Fibroblast of skin of right quadriceps (primary cell): ENCODE results near the gene DYNLT1.
"Not testable (repeated sequence)": the region's sequence is repeated elsewhere in the genome, so short reads cannot be mapped to it uniquely, and the experiment has no call there.

Experiments
- DNase-seq: peaks from one replicate; pipeline ENCODE4 v3.0.0-alpha.2; 2013

The DYNLT1 gene

DNA sequence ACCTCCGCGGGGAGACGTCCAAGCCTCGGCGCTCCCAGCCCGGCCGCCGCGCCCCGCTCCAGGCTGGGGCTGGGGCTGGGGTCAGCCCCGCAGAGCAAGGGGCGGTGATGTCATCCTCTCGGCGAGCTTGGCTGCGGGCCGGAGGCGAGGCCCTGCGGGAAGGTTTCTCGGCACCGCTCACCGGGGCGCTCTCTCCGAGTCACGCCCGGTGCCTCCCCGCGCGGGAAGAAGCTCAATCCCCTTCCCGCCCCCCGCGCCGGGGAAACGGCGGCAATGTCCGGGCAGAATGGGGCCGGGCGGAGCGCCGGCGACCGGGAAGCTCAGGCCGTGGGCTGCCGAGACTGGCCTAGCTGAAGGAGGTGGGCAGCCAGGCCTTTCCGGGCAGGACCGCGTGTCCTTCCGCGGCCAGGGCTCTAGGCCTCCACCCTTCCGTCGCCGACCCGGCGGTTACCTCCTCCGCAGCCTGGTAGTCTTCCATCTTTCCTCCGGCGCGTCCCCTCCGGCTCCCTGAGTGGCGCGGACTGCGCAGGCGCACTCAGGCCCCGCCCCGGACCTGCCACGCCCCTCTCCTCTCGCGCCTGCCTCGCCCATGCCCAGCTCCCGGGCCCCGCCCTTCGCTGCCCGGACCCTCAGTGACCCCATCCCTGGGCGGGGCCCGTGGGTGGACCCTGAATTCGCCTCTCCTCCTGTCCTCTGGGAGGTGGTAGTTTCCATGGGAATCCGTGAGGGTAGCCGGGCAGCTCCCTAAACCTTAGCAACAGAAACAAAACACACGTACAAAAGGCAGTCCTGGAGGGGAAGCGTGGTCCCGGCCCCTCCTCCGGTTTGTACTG lies at the start of gene DYNLT1:
Gene DYNLT1 (minus strand): TSS at position 513 of the 833 bp plus-strand sequence. CDS start 35 bp downstream, at position 478.
- peak; percentile 90 for DNase-seq

GRCh38 chr6:158688860-158689259 lies 44.3 kb upstream of the DYNLT1 start:
- DNase-seq: no peak

DNA sequence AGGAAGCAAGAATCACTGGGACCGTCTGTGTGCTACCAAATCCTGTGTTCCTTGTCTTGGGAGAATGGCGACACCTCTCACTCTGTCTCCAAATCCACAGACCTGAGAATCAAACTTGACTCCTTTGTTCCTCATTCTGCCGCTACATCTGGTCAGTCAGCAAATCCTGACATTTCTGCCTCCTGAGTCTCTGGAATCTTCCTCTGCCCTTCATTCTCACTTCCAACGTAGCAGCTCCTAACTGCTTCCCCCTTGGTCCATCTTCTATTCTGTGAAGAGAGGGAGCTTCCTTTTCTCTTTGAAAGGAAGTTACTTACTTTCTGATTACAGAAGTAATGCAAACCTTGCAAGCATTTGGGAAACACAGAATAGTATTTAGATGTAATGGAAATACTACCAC lies 43.0 kb upstream of the DYNLT1 start:
- no peak for DNase-seq

DNA sequence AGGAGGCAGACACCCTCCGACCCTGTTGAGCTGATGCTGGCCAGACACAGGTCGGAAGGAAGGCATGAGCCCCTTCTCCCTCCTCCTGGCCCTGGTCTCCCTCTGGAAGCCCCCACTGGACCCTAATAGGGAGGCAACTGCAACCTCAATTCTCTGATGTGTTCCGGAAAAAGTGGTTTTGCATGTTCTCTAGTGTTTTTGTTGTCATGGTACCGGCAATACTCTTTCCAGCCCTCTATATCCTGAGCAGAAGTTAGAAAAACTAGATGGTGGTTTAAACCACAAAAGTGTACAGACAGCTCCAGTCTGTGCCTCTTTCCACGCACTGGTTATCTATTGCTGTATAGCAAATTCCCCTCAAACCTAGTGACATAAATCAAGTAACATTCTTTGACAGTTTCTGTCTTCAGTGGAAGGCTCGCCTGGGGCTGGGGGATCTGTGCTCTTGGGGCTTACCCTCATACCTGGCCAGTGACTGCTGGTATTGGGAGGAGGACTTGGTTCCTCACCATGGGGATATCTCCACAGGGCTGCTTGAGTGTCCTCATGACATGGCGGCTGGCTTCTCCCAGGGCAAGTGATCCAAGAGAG lies 42.3 kb upstream of the DYNLT1 start:
- no peak for DNase-seq

DNA sequence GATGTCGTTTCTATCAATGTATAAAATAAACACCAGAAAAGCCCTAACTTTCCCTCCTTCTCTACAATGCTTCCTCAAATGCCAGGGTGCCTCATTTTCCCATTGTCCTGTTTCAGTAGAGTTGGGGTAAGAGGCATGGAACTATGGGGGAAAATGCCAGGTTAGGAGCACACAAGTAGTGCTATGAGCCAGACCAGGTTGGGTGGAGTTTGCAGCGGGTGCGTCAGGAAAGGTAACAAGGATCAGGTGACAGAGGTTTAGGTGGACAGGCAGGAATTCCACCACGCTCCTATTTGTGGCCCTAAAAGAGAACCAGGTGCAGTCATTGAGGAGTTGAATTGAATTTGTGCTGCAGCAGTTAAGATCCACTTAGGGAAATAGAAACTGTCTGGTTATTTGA lies 41.8 kb upstream of the DYNLT1 start:
- DNase-seq: no peak

DNA sequence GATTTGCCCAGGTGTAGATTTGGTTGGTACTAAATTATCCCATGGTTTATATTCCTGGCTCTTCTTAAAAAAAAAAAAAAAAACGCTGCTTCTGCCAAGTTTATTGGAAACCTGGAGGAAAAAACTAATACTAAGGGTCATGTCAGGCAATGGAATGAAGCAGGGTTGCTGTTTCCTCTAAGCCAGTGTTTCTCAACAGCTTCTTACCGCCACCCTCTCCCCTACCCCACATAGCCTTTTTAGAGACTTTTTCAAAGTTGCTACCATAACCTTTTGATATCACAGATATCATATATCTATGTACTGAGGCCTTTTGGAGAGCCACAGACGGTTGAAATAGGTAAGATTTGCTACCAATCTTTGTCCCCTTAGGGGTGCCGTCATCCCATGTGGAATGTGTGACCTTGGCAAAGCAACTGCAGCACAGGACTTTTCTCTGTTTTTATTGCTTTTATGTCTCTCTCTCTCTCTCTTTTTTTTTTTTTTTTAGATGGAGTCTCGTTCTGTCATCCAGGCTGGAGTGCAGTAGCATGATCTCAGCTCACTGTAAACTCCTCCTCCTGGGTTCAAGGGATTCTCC lies 40.3 kb upstream of the DYNLT1 start:
- no peak for DNase-seq

DNA sequence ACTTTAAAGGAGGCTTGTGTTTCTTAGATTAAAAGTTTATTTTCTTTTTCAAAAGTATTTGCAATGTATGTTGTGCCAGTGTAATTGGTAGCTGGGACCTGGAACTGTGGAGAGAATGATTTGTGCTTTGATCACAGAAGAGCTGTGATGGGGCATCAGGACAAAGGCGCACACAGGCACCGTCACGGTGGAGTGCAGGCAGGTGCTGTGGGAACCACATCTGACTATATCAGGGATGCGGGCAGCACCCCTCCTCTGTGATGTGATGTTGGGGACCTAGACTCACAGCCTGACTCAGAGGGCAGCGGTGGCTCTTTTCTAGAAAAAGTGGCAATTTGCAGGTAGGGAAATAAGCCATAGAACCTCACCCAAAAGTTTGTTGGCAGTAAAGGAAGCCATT lies 39.8 kb upstream of the DYNLT1 start:
- no peak for DNase-seq

GRCh38 chr6:158680481-158680880 lies 35.9 kb upstream of the DYNLT1 start:
- no peak for DNase-seq

DNA sequence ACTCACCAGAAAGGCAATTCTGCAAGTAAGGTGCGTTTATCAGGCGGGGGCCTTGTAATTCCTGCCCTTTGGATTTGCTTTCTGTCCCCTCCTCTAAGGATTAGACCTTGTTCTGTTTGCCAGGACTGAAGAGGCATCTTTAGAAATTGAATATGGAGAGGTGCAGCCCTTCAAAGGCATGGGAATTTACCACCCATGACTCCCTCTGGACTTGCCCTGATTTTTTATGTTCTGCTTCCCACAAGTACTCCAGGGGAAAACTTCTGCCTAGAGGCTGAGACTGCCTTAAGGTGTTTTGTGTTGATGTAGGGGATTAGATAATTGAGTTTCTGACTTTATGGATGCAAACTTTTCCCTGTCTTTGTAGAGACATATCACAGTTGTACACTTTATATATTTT lies 35.5 kb upstream of the DYNLT1 start:
- no peak for DNase-seq

- no peak for DNase-seq
Measured at GRCh38 chr6:158677906-158678578, 33.5 kb upstream of the DYNLT1 start.

- DNase-seq: not testable (repeated sequence)
Measured at GRCh38 chr6:158677094-158677493, 32.6 kb upstream of the DYNLT1 start.

DNA sequence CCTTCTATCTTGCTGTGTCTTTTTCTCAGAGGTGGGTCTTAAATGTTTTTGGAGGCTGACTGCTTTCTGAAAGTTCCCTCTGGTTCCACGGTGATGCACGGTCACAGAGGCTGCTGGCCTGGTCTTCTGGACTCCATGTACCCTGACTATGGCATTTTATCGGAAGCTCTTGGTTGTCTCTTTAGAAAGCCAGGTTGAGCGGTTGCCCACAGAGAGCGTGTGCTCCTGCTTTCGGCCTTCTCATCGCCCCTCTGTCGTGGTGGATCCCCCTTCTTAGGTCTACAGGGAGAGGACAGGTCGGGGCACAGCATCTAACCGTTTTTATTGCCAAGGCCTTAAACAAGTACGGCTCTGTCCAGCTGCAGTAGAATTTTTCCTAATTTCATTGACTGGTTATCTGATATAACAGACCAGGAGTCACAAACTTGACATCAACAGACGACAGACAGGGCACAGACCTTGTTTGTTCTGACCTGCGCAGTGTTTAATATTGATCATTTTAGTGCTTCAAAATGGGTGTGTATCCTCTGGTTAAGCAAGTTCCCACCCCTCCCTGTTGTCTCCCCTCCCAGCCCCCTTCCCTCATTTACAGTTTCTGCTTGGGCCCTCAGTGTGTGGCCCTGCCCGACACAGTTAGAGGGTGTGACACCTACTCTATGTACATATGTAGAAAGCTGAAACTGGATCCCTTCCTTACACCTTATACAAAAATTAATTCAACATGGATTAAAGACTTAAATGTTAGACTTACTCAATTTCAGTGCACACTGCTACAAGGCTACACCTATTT lies 30.0 kb upstream of the DYNLT1 start:
- no peak for DNase-seq

- no peak for DNase-seq
Measured at GRCh38 chr6:158672726-158673125, 28.2 kb upstream of the DYNLT1 start.

GRCh38 chr6:158672119-158672518 lies 27.6 kb upstream of the DYNLT1 start:
- DNase-seq: not testable (repeated sequence)

GRCh38 chr6:158669145-158670035 lies 24.8 kb upstream of the DYNLT1 start:
- DNase-seq: no peak

GRCh38 chr6:158668707-158669103 lies 24.2 kb upstream of the DYNLT1 start:
- no peak for DNase-seq

GRCh38 chr6:158667360-158667981 lies 22.9 kb upstream of the DYNLT1 start:
- no peak for DNase-seq

GRCh38 chr6:158666628-158667359 lies 22.3 kb upstream of the DYNLT1 start:
- peak; percentile 83 for DNase-seq

DNA sequence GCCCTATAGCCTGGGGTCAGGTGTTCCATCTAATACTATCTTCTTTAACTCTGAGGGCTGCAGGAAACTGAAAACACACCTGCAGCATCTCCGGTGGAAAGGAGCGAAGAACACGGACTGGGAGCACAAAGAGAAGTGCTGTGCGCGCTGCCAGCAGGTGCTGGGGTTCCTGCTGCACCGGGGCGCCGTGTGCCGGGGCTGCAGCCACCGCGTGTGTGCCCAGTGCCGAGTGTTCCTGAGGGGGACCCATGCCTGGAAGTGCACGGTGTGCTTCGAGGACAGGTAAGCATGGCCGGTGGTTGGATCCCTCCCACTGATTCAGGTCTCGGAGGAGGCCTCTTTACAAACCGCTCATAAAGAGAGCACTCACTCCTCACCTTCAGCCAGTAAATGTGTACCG lies 20.8 kb upstream of the DYNLT1 start:
- DNase-seq: no peak

GRCh38 chr6:158663625-158664165 lies 19.2 kb upstream of the DYNLT1 start:
- no peak for DNase-seq
